Endodermal cell (in vitro differentiated cells): ENCODE measurements around the gene PTGES3. TPM values are rescaled to one million over a fixed set of nuclear protein-coding genes. Genes with fewer than 3 reads are reported as not detected.
"Not testable (repeated sequence)": the region's sequence is repeated elsewhere in the genome, so short reads cannot be mapped to it uniquely, and the experiment has no call there.

Experiments
- DNase-seq: peaks from one replicate; pipeline ENCODE4 v3.0.0-alpha.2; 2017
- H3K27ac ChIP-seq: 2 replicates; pipeline ENCODE4 v1.5.1; 2013; ENCODE audit warnings: mild to moderate bottlenecking, low read depth, low read length, moderate library complexity
- H3K27me3 ChIP-seq: 2 replicates; pipeline ENCODE4 v1.6.1; 2013; ENCODE audit warnings: mild to moderate bottlenecking, low read length, moderate library complexity; ENCODE audit not compliant: insufficient read depth, control insufficient read depth, poor library complexity, severe bottlenecking
- H3K36me3 ChIP-seq: 2 replicates; pipeline ENCODE4 v1.7.0; 2013; ENCODE audit warnings: mild to moderate bottlenecking, low read length, moderate library complexity; ENCODE audit not compliant: control insufficient read depth, insufficient read depth
- H3K4me1 ChIP-seq: one replicate; pipeline ENCODE4 v1.7.0; 2013; ENCODE audit warnings: low read length; ENCODE audit not compliant: control insufficient read depth, insufficient read depth
- H3K4me3 ChIP-seq: 2 replicates; pipeline ENCODE4 v1.5.1; 2013; ENCODE audit warnings: mild to moderate bottlenecking, low read length, moderate library complexity
- H3K9ac ChIP-seq: 2 replicates; pipeline ENCODE4 v1.6.1; 2013; ENCODE audit warnings: mild to moderate bottlenecking, low read length, moderate library complexity; ENCODE audit not compliant: poor library complexity, severe bottlenecking; ENCODE audit errors: extremely low read depth
- H3K9me3 ChIP-seq: 2 replicates; pipeline ENCODE4 v1.6.1; 2013; ENCODE audit warnings: mild to moderate bottlenecking, low read length, moderate library complexity; ENCODE audit not compliant: control insufficient read depth
- H3K27ac Mint-ChIP-seq: 2 replicates; pipeline ENCODE4 v1.8.0; 2020; ENCODE audit warnings: mixed read lengths
- H3K27me3 Mint-ChIP-seq: 2 replicates; pipeline ENCODE4 v1.8.0; 2021; ENCODE audit warnings: mild to moderate bottlenecking, mixed read lengths; ENCODE audit not compliant: insufficient read depth
- H3K36me3 Mint-ChIP-seq: 2 replicates; pipeline ENCODE4 v1.8.0; 2020; ENCODE audit warnings: low read depth, mixed read lengths
- H3K4me1 Mint-ChIP-seq: 2 replicates; pipeline ENCODE4 v1.8.0; 2020; ENCODE audit warnings: mixed read lengths
- H3K4me3 Mint-ChIP-seq: 2 replicates; pipeline ENCODE4 v1.8.0; 2020; ENCODE audit warnings: mild to moderate bottlenecking, moderate library complexity, mixed read lengths
- H3K9me3 Mint-ChIP-seq: 2 replicates; pipeline ENCODE4 v1.8.0; 2020; ENCODE audit warnings: mild to moderate bottlenecking, mixed read lengths
- CTCF ChIP-seq: fragments of 200-600 bp; sonication (generic); conservative IDR thresholded peaks from 2 replicates; pipeline ENCODE4 v1.5.0; 2021; ENCODE audit warnings: antibody characterized with exemption, mild to moderate bottlenecking
- WGBS, 2 experiments: methylation state at CpG; one replicate each; pipeline versions ENCODE4 v1.1.5 to v1.1.7; 2013; ENCODE audit warnings: missing lambda C conversion rate in 2 of 2, mixed read lengths in 1 of 2; ENCODE audit not compliant: insufficient coverage in 1 of 2, insufficient read length in 1 of 2; 5-methylcytosine and 5-hydroxymethylcytosine counted together
- long read RNA-seq, 4 experiments: library from polyadenylated mRNA in 2 of 4; library from RNA in 1 of 4; library from capped mRNA in 1 of 4; stranded (forward) in 3 of 4; unstranded in 1 of 4; transcript quantifications; one replicate each; pipeline ENCODE4 v2.0.0, GENCODE V29; 2020 to 2021; ENCODE audit warnings: inconsistent platforms in 1 of 4
- polyA plus RNA-seq, 2 experiments: library from polyadenylated mRNA; stranded (reverse); fragments of 50-300 nt; gene quantifications; one replicate each; pipeline ENCODE4 v1.2.3, GENCODE V29; 2013
- total RNA-seq, 2 donors: library from RNA; stranded (reverse); fragmentation: NEBNext Ultra II Directional in 1 of 2; extraction: Animal tissue kit (Norgen Biotek cat#: 25700) in 1 of 2; gene quantifications; 2 replicates in 1 of 2; 3 replicates in 1 of 2; pipeline ENCODE4 v1.2.1, GENCODE V29; 2021

Gene PTGES3
- total RNA-seq = 100 to 1,000 TPM; 275 to 320 TPM
- polyA plus RNA-seq (2013, experiment 1 of 2) = 328 TPM
- polyA plus RNA-seq (2013, experiment 2 of 2) = 314 TPM
- long read RNA-seq, experiment 1, transcript PTGES3-201 (8 exons, 1,920 nt) = major isoform, 121 of 237 reads
- long read RNA-seq, experiment 1, partial matches to known transcripts = 63 of 237 reads
- long read RNA-seq, experiment 1, other reads (novel, unspliced or antisense) = 47 of 237 reads
- long read RNA-seq, experiment 2, transcript PTGES3-202 (7 exons, 1,547 nt) = minor isoform, 13 of 343 reads
- long read RNA-seq, experiment 2, transcript PTGES3-204 (7 exons, 1,017 nt) = minor isoform, 7 of 343 reads
- long read RNA-seq, experiment 2, transcript PTGES3-201 (8 exons, 1,920 nt) = major isoform, 293 of 343 reads
- long read RNA-seq, experiment 2, partial matches to known transcripts = 7 of 343 reads
- long read RNA-seq, experiment 2, other reads (novel, unspliced or antisense) = 23 of 343 reads
- long read RNA-seq, experiment 3, transcript PTGES3-202 (7 exons, 1,547 nt) = minor isoform, 32 of 1,875 reads
- long read RNA-seq, experiment 3, transcript PTGES3-207 (9 exons, 2,077 nt) = minor isoform, 5 of 1,875 reads
- long read RNA-seq, experiment 3, transcript PTGES3-204 (7 exons, 1,017 nt) = minor isoform, 26 of 1,875 reads
- long read RNA-seq, experiment 3, transcript PTGES3-201 (8 exons, 1,920 nt) = major isoform, 1,714 of 1,875 reads
- long read RNA-seq, experiment 3, partial matches to known transcripts = 14 of 1,875 reads
- long read RNA-seq, experiment 3, other reads (novel, unspliced or antisense) = 84 of 1,875 reads
- long read RNA-seq, experiment 4, transcript PTGES3-201 (8 exons, 1,920 nt) = major isoform, 501 of 585 reads
- long read RNA-seq, experiment 4, transcript PTGES3-204 (7 exons, 1,017 nt) = minor isoform, 6 of 585 reads
- long read RNA-seq, experiment 4, transcript PTGES3-202 (7 exons, 1,547 nt) = minor isoform, 21 of 585 reads
- long read RNA-seq, experiment 4, partial matches to known transcripts = 36 of 585 reads
- long read RNA-seq, experiment 4, other reads (novel, unspliced or antisense) = 21 of 585 reads

- Mint-ChIP-seq H3K4me1 (peaks cover 12% of the 10 kb centered on the region), H3K27ac (peak within 1 kb of the TSS; percentile 99), H3K9me3 (no peaks in the 10 kb centered on the region), H3K36me3 (peaks cover 28% of the 10 kb centered on the region), H3K27me3 (no peaks in the 10 kb centered on the region), H3K4me3 (peak within 1 kb of the TSS; percentile 99)
- TF ChIP-seq CTCF = no peak
- Histone ChIP-seq H3K36me3 (peaks cover 17% of the 10 kb centered on the region), H3K27me3 (no peaks in the 10 kb centered on the region), H3K4me3 (peak within 1 kb of the TSS; percentile 97), H3K9me3 (peaks cover 5% of the 10 kb centered on the region), H3K27ac (peak within 1 kb of the TSS; percentile 99), H3K4me1 (no peaks in the 10 kb centered on the region), H3K9ac (peak within 1 kb of the TSS; percentile 99)
- 0% methylated on average over 19 to 64 of the region's 64 CpGs for WGBS, 2 experiments
- DNase-seq = peak; percentile 100
Measured at GRCh38 chr12:56688129-56688845, at the start of gene PTGES3. PTGES3 (minus strand) TSS chr12:56688284; CDS start chr12:56687999, 285 bp downstream.

GRCh38 chr12:56728139-56728861, 40.2 kb upstream of the PTGES3 start:
- Mint-ChIP-seq H3K36me3 (peaks cover 51% of the 10 kb centered on the region), H3K4me1 (peaks cover 8% of the 10 kb centered on the region), H3K27ac (no peak overlapping the region), H3K27me3 (no peaks in the 10 kb centered on the region), H3K9me3 (no peaks in the 10 kb centered on the region), H3K4me3 (no peak overlapping the region)
- H3K4me1 ChIP-seq = no peaks in the 10 kb centered on the region
- 97% methylated on average over 9 to 11 of the region's 11 CpGs for WGBS, 2 experiments
- H3K9ac ChIP-seq = no peak overlapping the region
- H3K27ac ChIP-seq = no peak overlapping the region
- DNase-seq = no peak
- peaks cover 30% of the 10 kb centered on the region for H3K36me3 ChIP-seq
- TF ChIP-seq CTCF = no peak
- no peaks in the 10 kb centered on the region for H3K27me3 ChIP-seq
- no peaks in the 10 kb centered on the region for H3K9me3 ChIP-seq
- H3K4me3 ChIP-seq = no peak overlapping the region

GRCh38 chr12:56726196-56726675, 38.2 kb upstream of the PTGES3 start:
- not testable (repeated sequence) for H3K9ac ChIP-seq, H3K9me3 Mint-ChIP-seq, H3K27me3 Mint-ChIP-seq, DNase-seq, H3K9me3 ChIP-seq, H3K4me1 ChIP-seq, H3K27me3 ChIP-seq
- WGBS, 2 experiments = 90 to 95% methylated on average over 11 to 15 of the region's 15 CpGs
- Mint-ChIP-seq H3K36me3 (peaks cover 51% of the 10 kb centered on the region), H3K4me3 (peak overlapping the region; percentile 100), H3K4me1 (peaks cover 27% of the 10 kb centered on the region), H3K27ac (peak overlapping the region; percentile 99)
- peak overlapping the region; percentile 95 for H3K27ac ChIP-seq
- peaks cover 38% of the 10 kb centered on the region for H3K36me3 ChIP-seq
- peak overlapping the region; percentile 99 for H3K4me3 ChIP-seq
